NCI-H748 (cell line): Measurements from ENCODE around the gene NPHP3.
A peak's percentile ranks its signal among the peaks of the same experiment; 100 is the strongest.
"Not testable (repeated sequence)": the region's sequence is repeated elsewhere in the genome, so short reads cannot be mapped to it uniquely, and the experiment has no call there.

ENCODE experiments used
- DNase-seq: peaks from one replicate; lab custom pipeline; 2025; ENCODE audit not compliant: unreplicated experiment; lab: John Stamatoyannopoulos, UW

The NPHP3 gene, protein sequence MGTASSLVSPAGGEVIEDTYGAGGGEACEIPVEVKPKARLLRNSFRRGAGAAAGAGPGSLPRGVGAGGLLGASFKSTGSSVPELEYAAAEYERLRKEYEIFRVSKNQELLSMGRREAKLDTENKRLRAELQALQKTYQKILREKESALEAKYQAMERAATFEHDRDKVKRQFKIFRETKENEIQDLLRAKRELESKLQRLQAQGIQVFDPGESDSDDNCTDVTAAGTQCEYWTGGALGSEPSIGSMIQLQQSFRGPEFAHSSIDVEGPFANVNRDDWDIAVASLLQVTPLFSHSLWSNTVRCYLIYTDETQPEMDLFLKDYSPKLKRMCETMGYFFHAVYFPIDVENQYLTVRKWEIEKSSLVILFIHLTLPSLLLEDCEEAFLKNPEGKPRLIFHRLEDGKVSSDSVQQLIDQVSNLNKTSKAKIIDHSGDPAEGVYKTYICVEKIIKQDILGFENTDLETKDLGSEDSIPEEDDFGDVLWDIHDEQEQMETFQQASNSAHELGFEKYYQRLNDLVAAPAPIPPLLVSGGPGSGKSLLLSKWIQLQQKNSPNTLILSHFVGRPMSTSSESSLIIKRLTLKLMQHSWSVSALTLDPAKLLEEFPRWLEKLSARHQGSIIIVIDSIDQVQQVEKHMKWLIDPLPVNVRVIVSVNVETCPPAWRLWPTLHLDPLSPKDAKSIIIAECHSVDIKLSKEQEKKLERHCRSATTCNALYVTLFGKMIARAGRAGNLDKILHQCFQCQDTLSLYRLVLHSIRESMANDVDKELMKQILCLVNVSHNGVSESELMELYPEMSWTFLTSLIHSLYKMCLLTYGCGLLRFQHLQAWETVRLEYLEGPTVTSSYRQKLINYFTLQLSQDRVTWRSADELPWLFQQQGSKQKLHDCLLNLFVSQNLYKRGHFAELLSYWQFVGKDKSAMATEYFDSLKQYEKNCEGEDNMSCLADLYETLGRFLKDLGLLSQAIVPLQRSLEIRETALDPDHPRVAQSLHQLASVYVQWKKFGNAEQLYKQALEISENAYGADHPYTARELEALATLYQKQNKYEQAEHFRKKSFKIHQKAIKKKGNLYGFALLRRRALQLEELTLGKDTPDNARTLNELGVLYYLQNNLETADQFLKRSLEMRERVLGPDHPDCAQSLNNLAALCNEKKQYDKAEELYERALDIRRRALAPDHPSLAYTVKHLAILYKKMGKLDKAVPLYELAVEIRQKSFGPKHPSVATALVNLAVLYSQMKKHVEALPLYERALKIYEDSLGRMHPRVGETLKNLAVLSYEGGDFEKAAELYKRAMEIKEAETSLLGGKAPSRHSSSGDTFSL (N-terminal part only)

DNA sequence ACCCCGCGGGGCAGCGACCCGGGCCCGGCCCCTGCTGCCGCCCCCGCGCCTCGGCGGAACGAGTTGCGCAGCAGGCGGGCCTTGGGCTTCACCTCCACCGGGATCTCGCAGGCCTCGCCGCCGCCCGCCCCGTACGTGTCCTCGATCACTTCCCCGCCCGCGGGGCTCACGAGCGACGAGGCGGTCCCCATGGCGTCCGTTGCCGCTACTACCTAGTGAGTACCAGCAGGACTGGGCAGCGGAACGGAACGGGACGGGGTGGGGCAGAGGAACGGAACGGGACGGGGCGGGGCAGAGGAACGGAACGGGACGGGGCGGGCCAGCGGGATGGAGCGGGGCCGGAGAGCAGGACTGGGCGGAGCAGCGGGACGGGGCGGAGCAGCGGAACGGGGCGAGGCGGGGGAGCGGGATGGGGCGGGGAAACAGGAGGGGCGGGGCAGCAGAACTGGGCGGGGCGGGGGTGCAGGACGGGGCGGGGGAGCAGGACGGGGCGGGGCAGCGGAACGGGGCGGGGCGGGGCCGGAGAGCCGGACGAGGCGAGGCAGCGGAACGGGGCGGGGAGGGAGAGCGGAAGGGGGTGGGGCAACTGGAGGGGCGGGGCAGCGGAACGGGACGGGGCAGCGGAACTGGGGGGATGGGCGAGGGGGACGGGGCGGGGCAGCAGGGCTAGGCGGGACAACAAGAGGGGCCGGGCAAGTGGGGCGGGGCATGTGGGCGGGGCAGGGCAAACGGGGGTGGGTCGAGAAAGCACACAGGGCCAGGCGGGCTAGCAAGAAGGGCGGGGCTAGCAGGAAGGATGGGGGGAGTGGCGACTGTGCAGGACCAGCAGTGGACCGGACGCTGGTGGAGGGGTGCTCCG, at the start of gene NPHP3:
TSS of gene NPHP3 (minus strand) at position 245 of the 859 bp plus-strand sequence. CDS start at position 191, 54 bp downstream.
- peak; percentile 85 for DNase-seq

DNA sequence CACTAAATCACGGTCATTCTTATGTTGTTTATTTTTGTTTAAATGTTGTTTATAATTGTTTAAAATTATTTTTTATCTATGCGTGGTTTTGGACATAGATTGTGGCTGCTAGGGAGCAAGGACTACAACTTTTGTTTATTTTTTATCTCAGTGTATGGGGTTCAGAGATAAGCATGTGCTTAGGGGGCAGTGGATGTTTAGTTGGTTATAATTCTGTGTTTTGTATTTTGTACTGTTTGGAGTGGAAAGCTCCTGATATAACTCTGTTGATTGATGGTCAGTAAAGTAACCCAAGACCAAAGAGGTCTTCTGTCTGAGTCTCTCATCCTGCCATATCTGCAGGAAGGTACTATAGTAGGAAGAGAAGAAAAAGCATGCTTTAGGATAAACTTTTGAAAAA, 36.5 kb upstream of the NPHP3 start:
- no peak for DNase-seq

DNA sequence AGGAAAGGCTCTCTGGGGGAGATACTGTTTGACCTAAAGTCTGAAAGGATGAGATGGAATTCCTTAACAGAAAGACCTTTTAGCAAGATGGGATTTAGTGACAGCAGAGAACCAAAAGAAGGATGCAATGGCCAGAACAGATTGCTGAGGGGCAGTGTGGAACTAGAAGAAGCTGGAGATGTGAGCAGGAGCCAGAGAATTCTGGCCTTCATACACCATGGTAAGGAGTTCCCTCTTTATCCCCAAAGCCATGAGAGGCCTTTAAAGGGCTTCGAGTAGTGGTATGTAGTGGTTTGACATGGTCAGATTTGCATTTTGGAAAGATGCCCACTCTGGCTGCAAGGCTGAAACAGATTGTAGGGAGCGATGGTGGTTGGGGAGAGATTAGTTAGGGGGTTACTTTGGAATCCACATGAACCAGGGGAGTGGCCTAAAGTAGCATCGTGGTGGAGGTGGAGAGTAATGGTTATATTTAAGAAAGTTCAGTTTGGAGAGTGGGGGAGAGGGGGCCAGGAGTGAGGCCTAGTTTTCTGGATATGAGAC, 34.0 kb upstream of the NPHP3 start:
- DNase-seq = no peak

DNA sequence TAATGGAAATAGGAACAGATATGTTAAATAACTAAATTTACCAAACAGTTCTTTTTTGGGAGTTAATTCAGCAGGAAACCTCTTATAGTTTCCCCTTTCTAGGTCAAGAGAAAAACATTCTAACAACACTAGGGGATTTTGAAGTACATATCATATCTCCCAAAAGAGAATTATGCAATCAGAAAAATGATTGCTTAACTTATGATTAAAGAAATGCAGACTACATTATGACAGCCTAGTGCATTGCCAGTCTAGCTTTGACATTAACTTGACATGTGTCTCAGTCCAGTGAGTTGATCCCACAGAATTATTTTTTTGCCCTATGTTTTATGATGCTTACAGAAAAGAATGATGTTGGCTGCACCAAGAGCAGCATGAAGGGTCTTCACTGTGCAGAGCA, 31.7 kb upstream of the NPHP3 start:
- DNase-seq = no peak

DNA sequence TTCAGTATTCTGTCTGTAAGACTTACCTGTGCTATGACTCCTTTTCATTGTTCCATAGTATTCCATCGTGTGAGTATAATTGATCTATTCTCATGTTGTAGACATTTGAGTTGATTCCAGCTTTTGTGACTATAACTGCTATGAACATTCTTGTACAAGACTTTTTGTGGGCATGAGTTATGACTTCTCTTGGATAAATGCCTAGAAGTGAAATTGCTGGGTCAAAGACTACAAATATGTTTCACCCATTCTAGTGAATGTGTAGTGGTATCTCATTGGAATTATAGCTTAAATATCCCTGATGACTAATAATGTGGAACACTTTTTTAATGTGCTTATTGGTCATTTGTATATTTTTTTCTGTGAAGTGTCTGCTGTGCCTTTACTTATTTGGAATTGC, 27.6 kb upstream of the NPHP3 start:
- no peak for DNase-seq

DNA sequence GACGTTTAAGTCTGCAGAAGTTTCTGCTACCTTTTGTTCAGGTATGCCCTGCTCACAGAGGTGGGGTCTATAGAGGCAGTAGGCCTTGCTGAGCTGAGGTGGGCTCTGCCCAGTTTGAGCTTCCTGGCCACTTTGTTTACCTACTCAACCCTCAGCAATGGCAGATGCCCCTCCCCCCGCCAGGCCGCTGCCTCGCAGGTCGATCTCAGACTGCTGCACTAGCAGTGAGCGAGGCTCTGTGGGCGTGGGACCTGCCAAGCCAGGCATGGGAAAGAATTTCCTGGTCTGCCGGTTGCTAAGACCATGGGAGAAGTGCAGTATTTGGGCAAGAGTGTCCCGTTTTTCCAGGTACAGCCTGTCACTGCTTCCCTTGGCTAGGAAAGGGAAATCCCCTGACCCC, 24.5 kb upstream of the NPHP3 start:
- not testable (repeated sequence) for DNase-seq

DNA sequence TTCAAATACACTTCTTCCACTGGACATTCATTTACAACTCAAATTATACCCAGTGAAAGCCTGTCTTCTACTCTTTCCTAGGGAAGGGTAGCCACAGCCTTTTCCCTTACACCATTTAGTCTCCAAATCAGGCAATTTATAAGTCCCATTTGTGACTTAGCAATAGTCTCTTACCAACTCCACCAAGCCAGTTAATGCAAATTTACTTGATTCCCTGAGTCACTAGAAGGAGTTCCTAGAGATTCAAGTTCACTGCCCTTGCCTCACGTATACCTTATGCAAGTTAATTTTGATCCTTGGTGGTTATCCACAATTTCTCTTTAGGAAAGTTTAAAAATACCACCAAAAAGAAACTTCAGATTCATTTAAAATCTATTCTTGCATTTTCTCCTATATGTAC, 16.1 kb upstream of the NPHP3 start:
- no peak for DNase-seq

DNA sequence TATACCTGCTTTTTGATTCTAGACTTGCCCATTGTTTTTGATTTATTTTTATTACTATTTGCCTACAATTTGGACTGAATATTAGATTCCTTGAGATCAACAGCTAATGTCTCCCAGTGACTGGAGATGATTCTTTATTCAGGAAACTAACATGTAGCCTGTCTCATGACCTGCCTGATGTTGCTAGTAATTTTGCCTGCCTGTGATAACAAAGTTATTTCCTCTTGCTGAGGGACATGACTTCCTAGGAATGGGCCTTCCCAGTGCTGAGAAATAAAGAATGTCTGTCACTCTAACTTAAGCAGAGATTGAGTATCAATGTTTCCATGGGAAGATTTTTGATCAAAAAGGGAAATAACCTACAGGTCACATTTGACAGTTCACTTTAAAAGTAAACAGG, 13.4 kb upstream of the NPHP3 start:
- no peak for DNase-seq

DNA sequence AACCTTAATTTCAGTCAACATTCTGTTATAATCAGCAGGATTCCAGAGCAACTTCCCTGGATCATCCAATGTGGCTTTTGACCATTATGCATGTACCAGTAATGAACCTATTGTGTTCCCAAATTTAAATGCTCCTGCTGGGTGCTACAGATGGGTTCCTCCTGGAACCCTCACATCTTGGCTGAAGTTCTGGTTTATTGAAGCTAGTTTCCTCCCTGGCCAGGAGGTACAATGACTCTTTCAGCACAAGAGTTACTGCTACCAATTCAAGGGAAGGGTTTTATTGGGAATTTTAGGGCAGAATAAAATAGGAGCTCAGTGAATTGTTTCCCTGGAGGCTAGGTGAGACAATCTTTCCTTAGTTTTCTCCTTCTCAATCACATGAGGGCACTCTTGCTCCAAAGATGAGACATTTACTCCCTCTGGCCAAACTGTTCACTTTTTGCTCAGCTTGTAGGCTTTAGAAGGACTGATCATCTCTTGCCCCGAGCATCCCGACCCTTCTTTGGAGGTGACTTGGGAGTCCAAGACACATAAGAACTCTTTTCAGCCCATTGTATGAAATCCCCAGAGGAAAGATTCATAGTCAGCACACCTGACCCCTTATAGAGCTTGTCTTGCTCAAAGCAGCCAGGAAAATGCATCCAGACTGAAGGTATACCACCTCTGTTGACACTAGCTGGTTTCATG, 8.8 kb upstream of the NPHP3 start:
- peak; percentile 70 for DNase-seq

DNA sequence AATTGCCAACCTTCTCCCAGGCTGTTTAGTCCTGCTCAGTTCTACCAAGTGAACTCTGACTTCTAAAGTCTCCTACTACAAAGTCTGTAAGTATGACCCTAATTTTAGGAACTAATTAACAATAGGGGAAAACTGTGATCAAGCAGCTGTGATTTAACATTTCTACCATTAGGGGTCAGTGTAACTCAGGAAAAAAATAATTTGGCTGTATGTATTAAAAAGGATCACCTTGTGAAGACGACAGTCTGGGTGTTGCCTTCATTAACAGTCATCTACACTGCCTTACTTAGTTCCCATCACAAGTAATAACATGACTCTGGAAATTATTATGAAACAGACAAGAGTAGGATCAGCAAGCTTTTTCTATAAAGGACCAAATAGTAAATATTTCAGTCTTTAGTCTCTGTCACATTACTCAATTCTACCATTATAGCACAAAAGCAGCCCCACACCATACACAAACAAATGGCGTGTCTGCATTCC, 4.2 kb upstream of the NPHP3 start:
- peak; percentile 38 for DNase-seq

DNA sequence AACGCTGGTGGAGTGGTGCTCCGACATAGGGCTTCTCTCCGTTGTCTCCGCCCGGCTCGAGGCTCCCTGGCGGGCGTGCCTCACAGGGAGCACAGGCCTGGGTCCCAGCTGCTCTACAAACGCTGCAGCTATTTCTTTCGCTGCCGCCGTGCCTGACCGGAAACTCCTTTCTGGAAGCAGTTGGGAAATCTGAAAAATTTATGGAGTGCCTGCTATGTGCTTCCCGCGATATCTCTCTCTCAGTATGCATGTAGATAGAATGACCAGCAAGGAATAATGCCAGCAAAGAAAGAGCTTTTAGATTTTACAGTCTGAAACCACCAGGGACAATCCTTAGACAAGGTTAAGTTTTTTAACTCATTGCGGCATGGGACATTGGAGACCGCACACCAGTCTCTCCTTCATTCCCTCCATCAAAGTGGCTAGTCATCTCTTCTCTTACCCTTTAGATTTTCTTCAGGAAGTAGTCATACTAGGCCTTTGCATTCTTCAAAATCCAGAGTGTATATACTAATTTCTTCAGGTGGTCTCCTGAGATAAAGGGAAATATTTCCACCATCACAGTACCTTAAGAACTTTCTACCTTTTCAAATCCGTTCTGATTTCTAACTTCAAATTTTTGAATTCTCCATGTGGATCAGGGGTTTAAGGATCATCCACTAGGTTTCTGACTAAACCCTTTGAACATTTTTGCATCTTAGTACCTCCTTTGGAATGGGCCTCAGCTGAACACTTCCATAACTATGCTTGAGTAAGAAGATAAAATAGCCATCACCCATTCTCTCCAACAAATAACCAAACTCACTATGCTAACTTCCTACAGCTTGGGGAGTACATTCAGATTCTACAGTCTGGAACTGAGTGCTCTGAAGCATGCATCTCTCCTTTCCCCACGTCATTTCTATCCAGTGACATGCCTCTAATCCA, 1.1 kb upstream of the NPHP3 start:
- no peak for DNase-seq

DNA sequence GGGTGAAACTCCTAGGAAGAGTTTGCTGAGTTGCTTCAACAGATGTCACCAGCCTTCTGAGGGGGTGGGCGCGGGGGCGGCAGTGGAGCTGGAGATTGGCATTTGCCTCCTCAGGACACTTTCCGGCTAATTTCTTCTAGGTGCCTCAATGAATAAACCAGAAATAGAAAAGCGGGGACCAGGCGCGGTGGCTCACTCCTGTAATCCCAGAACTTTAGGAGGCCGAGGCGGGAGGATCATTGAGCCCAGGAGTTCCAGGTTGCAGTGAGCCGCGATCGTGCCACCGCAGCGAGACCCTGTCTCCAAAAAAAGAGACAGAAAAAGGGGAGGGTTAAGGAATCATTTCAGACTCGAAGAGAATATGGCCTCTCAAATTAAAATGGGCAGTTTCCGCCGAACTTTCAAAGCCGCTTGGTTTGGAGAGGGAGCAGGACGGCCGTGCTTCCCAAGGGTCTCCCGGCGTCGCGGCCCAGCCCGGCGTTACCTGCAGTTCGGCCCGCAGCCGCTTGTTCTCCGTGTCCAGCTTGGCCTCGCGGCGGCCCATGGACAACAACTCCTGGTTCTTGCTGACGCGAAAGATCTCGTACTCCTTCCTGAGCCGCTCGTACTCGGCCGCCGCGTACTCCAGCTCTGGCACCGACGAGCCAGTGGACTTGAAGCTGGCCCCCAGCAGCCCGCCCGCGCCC, 587 bp downstream of the NPHP3 start:
- DNase-seq = peak; percentile 80

DNA sequence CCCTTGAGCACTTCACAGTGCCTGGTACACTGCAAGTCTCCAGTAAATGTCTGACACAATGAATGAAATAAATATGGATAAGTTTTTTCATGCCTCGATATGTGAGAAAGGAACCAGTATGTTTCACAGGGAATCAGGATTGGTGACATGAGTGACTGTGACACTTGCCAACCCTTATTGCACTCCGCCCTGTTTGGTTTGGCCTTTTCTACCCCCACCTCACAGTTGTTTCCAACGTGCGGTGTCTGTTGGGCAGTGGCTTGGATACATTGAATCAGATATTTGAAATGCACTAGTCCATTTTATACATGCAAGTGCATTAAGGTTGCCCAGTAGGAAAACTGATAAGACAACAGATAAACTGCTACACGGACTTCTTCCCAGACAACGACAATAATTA, 2.0 kb downstream of the NPHP3 start:
- DNase-seq = no peak

DNA sequence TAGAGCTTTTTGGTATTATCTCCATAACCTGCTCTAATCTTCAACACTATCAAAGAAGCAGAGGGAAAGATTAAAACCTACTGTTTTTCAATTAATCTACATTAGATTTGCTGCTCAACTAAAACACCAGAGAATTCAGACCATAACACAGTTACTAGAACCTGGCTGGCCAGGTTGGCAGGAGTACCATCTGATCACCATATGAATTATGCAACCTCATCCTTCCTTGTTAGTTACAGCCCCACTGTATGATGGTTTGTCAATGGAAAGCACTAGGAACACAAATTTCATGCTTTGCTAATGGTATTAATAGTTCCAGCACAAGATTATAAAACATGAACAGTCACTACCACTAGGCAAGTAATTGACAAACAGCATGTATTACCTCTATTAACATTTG, 5.8 kb downstream of the NPHP3 start:
- DNase-seq = no peak

DNA sequence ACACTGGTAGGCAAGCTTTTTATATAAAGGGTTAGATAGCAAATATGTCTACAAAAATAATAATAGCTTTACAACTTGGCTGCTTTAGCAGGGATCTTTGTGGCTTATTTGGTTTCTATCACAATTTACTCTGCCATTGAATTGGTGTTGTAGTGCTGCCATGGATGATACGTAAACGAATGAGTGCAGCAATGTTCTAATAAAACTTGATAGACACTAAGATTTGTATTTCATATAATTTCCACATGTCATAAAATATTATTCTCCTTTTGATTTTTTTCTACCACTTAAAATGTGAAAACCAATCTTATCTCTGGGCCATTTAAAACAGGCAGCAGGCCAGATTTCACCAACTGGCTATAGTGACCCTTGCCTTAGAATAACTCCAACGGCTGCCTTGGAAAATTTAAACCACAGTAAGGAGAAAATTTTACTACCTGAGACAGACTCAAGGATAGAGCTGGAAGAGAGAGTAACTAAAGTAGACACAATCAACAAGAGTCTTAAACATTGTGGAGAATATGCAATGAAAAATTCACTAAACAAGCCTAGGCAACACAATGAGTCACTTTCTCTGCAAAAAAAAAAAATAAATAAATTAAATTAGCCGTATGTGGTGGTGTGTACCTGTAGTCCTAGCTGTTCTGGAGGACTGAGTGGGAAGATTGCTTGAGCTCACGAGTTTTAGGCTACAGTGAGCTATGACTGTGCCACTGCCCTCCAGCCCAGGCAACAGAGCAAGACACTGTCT, 8.1 kb downstream of the NPHP3 start:
- DNase-seq = no peak

DNA sequence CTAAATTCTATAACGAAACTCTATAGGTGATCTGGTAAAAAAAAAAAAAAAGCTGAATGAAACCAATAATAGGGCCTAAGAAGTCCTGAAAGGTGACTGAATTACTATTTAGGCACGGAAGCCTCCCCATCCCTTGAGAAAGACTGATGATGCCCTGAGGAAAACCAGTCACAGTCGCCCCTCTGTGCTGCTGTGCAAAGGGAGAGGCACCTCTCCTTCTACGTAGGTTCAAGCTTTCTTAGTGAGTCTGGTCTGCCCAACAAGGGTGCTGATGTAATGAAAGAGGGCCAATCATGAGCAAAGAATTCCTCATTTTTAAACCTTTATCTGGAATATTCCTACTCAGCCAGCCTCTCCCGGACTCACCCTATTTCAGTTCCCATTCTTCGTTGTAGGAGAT, 11.9 kb downstream of the NPHP3 start:
- DNase-seq = no peak

DNA sequence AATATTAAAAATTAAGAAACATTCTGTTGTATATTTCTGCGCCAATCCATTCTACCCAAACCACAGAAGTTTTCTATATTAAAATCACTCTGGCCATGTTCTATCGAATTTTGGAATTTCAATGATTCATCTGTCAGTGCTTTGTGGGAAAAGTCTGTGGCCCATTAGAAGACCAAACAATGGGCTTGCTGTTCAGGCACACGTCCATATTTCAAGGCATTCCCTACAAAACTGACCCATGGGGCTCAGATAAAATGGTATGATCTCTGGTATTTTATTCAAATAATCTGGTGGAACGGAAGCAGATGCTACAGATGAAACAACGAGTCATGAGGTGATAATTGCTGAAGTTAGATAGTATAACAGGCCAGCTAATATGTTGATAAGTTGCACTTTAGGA, 12.4 kb downstream of the NPHP3 start:
- DNase-seq = no peak
